K562 (cell line): ENCODE measurements around the gene RERE. TPM values are rescaled to one million over a fixed set of nuclear protein-coding genes. Genes with fewer than 3 reads are reported as not detected.

ENCODE experiments used
- BMI1 ChIP-seq: fragments of 150-350 bp; IDR thresholded peaks from 2 replicates; pipeline ENCODE4 v1.6.1; 2014; ENCODE audit warnings: low read length
- KDM1A ChIP-seq, 2 experiments: fragments of 450-650 bp; IDR thresholded peaks; 2 replicates each; pipeline ENCODE4 v1.6.1; 2016; ENCODE audit warnings: mild to moderate bottlenecking in 2 of 2
- polyA plus RNA-seq, 8 experiments: library from polyadenylated mRNA; depleted of rRNA in 4 of 8; stranded (reverse) in 5 of 8; unstranded in 3 of 8; fragments of >200 nt; fragmentation: Nextera tagmentation in 2 of 8; fragmentation: Illumina TruSeq in 1 of 8; extraction: Ambion mirVana in 2 of 8; extraction: Trizol in 1 of 8; gene quantifications; 2 replicates each; pipeline versions ENCODE4 v1.2.1 to v1.2.3, GENCODE V29; 2011 to 2014; ENCODE audit warnings: inconsistent platforms in 1 of 8, missing spikeins in 1 of 8
- total RNA-seq, 7 experiments: library from RNA; depleted of rRNA in 6 of 7; stranded (reverse); fragments of >200 nt in 6 of 7; fragmentation: Illumina TruSeq in 2 of 7; extraction: Trizol in 2 of 7; gene quantifications; 2 replicates each; pipeline versions ENCODE4 v1.2.1 to v1.2.3, GENCODE V29; 2011 to 2021; ENCODE audit warnings: low replicate concordance in 1 of 7
- TF ChIP-seq, protein P1 (sequence below), 2 experiments: fragments of 450-650 bp in 1 of 2; sonication (generic) in 1 of 2; formaldehyde crosslinking in 1 of 2; IDR thresholded peaks; 2 replicates each; pipeline versions ENCODE4 v1.7.1 to v1.9.0; 2016 to 2022; ENCODE audit warnings: inconsistent platforms in 1 of 2, mild to moderate bottlenecking in 1 of 2, missing genetic modification reagents in 1 of 2

Gene RERE
- total and polyA plus RNA-seq, 9 of the 15 experiments (the other 6 are each of a cell fraction or from before 2014, with no cell fraction given), result 3.0 to 51.5 (median 13.4) TPM

GRCh38 chr1:8651962-8652361, 165.5 kb downstream of the RERE start (continued):
- TF ChIP-seq, protein P1, sequence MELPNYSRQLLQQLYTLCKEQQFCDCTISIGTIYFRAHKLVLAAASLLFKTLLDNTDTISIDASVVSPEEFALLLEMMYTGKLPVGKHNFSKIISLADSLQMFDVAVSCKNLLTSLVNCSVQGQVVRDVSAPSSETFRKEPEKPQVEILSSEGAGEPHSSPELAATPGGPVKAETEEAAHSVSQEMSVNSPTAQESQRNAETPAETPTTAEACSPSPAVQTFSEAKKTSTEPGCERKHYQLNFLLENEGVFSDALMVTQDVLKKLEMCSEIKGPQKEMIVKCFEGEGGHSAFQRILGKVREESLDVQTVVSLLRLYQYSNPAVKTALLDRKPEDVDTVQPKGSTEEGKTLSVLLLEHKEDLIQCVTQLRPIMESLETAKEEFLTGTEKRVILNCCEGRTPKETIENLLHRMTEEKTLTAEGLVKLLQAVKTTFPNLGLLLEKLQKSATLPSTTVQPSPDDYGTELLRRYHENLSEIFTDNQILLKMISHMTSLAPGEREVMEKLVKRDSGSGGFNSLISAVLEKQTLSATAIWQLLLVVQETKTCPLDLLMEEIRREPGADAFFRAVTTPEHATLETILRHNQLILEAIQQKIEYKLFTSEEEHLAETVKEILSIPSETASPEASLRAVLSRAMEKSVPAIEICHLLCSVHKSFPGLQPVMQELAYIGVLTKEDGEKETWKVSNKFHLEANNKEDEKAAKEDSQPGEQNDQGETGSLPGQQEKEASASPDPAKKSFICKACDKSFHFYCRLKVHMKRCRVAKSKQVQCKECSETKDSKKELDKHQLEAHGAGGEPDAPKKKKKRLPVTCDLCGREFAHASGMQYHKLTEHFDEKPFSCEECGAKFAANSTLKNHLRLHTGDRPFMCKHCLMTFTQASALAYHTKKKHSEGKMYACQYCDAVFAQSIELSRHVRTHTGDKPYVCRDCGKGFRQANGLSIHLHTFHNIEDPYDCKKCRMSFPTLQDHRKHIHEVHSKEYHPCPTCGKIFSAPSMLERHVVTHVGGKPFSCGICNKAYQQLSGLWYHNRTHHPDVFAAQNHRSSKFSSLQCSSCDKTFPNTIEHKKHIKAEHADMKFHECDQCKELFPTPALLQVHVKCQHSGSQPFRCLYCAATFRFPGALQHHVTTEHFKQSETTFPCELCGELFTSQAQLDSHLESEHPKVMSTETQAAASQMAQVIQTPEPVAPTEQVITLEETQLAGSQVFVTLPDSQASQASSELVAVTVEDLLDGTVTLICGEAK (IDR thresholded peaks at IDR 0.05), result no peak
- TF ChIP-seq, protein P1 (CRISPR knock-in tag; IDR thresholded peaks at IDR 0.05), result no peak
- TF ChIP-seq BMI1 (no peak), KDM1A (IDR thresholded peaks at IDR 0.05) (no peak)
- TF ChIP-seq, all 486 proteins: peak for 0
